Epidermal melanocyte (primary cell): ENCODE results near the gene LMF1.
"Not testable (repeated sequence)": the region's sequence is repeated elsewhere in the genome, so short reads cannot be mapped to it uniquely, and the experiment has no call there.

ENCODE experiments used
- DNase-seq: peaks from one replicate; pipeline ENCODE4 v3.0.0; 2011; ENCODE audit warnings: low spot score; ENCODE audit not compliant: insufficient read length

LMF1 gene

DNA sequence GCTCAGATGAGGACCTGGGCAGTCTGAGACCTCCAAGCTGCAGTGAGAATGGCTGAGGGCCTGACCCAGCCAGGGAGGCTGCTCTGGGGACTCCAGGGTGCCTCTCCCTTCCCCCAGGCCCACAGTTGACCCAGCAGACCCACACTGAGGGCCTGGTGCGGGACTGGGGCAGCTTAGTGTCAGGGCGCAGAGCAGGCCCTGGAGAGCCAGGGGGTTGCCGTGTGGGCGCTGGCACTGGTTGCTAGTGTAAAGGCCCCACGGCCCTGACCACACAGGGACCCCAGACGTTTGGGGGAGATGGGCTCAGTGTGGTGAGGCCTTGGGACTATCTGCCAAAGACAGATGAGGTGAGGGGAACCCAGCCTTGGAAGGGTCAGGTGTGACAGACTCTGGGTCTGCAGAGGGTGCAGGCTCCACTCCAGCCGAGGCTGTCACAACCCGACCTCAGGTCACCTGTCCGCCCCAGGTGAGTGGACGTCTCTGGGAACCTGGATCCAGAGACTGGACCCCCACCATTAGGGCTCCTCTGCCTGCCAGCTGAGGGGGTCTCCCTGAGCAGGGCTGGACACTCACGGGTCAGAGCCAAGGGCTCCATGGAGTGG is 119.5 kb downstream of the LMF1 start:
- no peak for DNase-seq

DNA sequence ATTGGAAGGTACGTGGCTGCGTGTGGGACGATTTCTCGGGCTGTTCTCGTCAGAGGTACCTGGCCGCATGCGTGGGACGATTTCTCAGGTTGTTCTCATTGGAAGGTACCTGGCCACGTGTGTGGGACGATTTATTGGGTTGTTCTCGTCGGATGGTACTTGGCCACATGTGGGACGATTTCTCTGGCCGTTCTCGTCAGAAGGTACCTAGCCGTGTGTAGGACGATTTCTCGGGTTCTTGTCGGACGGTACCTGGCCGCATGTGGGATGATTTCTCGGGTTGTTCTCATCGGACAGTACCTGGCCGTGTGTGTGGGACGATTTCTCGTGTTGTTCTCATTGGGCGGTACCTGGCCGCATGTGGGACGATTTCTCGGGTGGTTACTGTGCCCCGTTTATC is 120.1 kb downstream of the LMF1 start:
- DNase-seq, result no peak

DNA sequence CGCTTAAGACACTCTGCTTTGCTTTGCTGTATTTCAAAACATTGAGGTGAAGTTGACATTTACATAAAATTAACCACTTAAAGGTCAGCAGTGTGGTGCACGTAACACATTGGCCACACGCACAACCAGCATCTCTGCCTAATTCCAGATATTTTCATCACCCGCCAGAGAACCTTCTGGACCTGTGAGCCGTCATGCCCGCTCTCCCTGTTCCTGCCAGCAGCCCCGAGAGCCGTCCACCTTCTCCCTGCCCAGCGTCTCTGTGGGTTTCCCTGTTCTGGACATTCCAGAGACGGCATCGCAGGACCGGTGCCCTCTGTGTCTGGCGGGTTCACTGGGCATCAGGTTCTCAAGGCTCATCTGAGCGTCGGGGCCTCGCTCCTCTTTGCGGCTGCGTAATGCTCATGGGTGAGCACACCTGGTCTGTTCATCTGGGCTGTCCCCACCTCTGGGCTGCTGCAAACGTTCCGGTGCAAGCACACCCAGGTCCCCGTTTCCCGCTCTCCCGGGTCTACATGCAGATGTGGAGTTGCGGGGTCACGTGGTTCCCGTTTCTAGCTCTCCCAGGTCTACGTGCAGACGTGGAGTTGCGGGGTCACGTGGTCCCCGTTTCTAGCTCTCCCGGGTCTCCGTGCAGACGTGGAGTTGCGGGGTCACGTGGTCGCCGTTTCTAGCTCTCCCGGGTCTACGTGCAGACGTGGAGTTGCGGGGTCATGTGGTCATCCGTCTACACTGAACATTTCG is 122.1 kb downstream of the LMF1 start:
- no peak for DNase-seq

- no peak for DNase-seq
Measured at GRCh38 chr16:847681-848445, 122.9 kb downstream of the LMF1 start.

GRCh38 chr16:847151-847550 is 123.6 kb downstream of the LMF1 start:
- no peak for DNase-seq

GRCh38 chr16:845351-845745 is 125.4 kb downstream of the LMF1 start:
- no peak for DNase-seq

- DNase-seq, result no peak
Measured at GRCh38 chr16:844638-845350, 126.0 kb downstream of the LMF1 start.

DNA sequence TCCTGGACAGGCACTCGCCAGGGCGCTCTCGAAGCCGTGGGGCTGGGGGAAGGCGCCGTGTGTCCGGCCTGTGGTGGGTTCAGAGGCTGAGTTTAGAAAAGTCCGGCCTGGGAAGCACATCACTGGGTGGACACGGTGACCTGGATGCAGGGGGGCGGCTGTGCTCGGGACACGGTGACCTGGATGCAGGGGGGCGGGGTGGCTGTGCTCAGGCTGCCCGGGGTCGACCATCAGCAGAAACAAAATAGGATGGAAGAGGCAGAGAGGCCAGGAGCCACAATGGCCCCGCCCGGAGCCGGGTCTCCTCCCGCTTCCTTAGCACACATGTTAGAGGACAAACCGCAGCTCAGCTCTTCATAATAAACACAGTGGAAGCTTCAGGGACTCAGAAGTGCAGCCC is 127.0 kb downstream of the LMF1 start:
- DNase-seq, result no peak

DNA sequence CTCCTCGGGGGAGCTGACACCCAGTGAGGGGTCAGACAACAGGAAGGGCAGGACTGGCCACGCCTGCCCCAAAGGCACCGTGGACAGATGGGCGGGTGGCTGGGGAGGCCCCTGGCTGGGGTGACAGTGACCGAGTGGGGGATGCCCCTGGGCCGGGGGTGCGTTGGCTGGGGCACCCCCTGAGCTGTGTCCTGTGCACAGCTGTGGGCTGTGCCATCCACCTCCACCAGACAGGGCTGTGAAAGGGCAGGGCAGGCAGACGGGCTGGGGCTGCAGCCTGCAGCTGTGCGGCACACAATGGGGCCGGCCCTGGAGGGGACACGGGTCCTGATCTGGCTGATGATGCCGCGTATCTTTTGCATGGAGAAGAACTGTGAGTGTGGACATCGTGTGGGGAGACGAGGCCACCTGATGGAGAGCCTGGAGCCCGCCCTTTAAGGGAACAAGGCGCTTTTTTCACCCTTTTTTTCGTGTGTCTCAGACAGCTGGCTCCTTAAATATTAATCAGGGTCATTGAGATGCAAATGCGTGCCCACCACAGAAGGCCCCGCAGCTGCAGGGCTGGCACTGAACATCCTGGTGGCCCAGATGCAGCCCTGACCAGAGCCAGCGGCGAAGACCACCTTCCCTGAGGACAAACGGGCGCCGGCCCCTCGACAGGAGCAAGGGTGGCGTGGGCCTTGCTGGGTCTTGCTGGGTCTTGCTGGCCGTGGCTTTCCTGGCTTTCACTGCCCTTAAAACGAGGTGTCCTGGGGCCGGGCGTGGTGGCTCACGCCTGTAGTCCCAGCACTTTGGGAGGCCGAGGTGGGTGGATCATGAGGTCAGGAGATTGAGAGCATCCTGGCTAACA is 127.8 kb downstream of the LMF1 start:
- no peak for DNase-seq

GRCh38 chr16:842061-842476 is 128.7 kb downstream of the LMF1 start:
- no peak for DNase-seq

- no peak for DNase-seq
Measured at GRCh38 chr16:841455-842060, 129.2 kb downstream of the LMF1 start.

DNA sequence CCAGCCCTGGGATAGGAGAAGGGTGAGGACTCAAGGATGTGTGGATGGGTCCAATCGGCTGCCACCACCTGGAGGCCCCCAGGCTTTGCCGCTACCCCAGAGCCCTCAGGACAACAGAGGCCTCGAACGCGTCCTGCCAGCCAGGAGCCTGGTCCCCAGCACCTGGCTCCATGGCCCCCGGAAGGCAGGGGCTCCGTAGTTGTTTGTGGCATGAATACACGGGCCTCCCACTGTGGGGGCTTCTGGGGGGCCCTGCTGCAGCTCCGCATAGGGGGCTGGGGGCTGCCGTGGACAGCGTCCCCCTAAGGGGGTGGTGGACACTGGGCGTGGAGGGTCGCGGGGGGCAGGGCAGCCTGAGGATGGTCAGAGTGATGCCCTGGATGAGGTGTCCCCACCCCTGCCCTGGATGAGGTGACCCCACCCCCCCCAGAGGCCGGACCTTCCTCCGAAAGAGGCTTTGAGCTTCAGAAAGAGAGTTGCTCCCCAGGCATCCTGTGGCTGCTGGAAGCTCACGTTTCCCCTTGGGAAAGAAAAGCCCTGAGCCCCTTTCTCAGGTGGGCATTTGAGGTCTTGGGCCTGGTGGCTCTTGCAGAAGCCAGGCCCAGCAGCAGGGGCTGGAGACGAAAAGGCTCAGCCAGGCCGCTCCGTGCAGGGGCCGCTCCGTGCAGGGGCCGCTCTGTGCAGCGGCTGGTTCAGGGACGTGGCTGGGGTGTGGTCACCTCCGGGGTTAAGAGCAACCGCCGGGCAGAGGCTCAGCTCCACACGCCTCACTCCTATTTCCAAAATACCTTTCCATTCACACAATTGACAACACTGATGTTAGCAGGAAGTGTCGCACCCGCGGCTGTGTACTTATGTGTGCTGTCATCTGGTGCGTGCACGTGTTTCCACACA is 130.0 kb downstream of the LMF1 start:
- DNase-seq, result no peak

DNA sequence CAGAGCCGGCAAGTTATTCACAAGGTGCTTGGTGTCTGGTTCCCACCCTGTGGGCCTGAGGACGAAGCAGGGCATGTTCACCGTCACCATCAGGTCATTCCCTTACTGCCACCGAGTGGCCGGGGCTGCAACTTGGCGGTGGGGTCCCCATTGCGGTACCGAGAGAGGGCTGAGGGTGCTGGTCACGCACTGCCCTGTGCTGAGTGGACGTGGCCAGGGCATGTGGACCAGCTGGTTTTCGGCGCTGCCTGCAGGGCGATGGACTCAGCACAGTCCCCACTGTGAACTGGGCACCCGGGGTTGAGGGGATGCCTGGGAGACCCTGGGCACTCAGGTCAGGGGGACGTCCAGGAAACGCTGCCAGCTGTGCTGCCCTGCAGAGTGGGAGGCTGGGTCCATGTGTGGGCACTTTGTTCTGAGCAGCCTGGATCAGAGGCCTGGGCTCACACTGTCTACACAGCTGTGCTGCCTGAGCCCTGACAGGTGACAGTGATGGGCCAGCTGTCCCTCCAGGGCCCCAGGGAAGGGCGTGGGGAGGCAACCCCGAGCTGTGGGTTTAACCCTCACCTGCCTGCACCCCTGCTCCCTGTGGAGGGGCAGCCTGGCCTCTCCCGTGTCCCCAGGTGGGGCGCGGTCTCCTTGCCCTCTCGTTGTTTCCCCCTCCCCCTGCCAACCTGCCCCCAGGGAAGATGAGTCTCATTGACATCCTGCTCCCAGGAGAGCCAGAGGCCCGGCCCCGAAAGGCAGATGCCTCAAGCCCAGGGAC is 131.0 kb downstream of the LMF1 start:
- no peak for DNase-seq

- DNase-seq, result no peak
Measured at GRCh38 chr16:838741-839140, 132.0 kb downstream of the LMF1 start.

DNA sequence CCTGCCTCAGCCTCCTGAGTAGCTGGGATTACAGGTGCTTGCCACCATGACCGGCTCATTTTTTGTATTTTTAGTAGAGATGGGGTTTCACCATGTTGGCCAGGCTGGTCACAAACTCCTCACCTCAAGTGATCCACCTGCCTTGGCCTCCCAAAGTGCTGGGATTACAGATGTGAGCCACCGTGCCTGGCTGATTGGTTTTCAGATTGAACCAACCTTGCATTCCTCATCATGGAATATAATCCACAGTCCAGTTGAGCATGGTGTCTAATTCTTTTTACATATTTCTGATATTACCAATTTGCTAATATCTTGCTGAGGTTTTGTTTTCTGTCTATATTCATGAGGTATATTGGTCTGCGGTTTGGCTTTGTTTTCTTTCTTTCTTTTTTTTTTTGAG is 134.0 kb downstream of the LMF1 start:
- DNase-seq, result not testable (repeated sequence)

- no peak for DNase-seq
Measured at GRCh38 chr16:836221-836620, 134.6 kb downstream of the LMF1 start.

- no peak for DNase-seq
Measured at GRCh38 chr16:835373-835772, 135.4 kb downstream of the LMF1 start.

GRCh38 chr16:833411-833810 is 137.4 kb downstream of the LMF1 start:
- DNase-seq, result no peak
